GM19463 (cell line): ENCODE data around the gene ZBTB45.
"Not testable (repeated sequence)": the region's sequence is repeated elsewhere in the genome, so short reads cannot be mapped to it uniquely, and the experiment has no call there.

Source experiments
- ATAC-seq: cut with Tn5 transposase; IDR thresholded peaks from one replicate; pipeline ENCODE4 v1.9.1; 2021; ENCODE audit warnings: mild to moderate bottlenecking, moderate library complexity; ENCODE audit not compliant: unreplicated experiment

ZBTB45 gene

GRCh38 chr19:58513213-58513693, 6.4 kb downstream of the ZBTB45 start:
- no peak for ATAC-seq

DNA sequence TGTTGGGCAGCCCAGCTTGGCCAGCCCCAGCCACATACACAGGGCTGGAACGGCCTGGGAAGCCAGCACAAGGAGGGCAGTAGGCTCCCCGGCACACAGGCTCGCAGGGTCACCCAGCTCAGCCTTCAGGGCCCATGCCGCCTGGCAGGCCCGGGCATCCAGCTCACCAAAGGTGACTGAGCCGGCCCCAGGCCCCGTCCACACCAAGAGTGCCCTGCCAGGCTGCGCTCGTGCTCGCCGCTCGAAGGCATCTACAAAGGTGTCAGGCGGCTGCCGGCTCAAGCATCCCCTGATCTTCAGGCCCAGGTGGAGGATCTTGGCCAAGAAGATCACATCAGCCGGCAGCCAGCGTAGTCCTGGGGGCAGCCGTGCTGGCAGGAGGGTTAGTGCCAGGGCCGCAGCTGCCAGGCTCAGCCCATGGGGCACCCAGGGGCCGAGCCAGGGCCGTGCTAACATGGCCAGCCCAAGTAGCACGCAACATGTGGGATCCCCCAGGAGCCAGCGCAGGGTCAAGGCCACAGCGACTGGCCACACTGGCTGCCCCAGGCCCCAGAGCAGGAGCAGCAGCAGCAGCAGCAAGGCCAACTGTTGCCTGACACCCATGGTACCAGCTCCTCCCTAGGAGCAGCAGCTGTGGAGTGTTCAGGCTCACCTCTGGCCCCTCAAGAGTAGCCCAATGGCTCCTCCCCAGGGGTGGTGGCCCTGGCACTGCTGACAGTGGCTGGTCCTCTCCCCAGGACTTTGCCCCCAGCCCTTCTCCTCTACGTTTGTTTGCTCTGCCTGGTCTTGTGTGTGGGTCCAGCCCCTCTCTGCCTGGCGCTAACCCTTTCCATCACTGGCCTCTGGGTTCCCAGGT, 8.0 kb downstream of the ZBTB45 start, which contains the start of gene SLC27A5:
Gene SLC27A5, minus strand, starts transcription at position 640 of the 856 bp plus-strand sequence. Its CDS starts 37 bp downstream, at position 603.
- ATAC-seq: no peak

GRCh38 chr19:58510084-58510862, 9.3 kb downstream of the ZBTB45 start:
- no peak for ATAC-seq

GRCh38 chr19:58509731-58510083, 9.9 kb downstream of the ZBTB45 start:
- no peak for ATAC-seq

- not testable (repeated sequence) for ATAC-seq
Measured at GRCh38 chr19:58507602-58508223, 11.9 kb downstream of the ZBTB45 start.

DNA sequence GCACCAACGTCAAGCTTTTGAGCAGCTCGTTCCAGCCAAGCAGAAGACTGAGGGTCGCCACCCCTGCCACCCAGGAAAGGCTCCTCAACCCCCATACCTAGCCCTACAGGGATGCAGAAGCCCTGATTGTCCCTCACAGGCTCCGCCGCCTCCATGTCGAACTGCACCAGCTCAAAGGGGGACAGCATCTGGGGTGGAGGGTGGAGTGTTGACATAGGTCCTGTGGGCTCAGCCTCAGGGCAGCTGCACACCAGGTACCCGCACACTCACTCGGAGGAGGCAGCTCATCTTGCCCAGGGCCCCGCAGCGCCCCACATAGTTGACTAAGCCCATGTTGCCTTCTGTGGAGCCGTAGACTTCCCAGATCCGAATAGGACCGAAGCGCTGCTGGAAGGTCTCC, 19.4 kb downstream of the ZBTB45 start:
- ATAC-seq: no peak

DNA sequence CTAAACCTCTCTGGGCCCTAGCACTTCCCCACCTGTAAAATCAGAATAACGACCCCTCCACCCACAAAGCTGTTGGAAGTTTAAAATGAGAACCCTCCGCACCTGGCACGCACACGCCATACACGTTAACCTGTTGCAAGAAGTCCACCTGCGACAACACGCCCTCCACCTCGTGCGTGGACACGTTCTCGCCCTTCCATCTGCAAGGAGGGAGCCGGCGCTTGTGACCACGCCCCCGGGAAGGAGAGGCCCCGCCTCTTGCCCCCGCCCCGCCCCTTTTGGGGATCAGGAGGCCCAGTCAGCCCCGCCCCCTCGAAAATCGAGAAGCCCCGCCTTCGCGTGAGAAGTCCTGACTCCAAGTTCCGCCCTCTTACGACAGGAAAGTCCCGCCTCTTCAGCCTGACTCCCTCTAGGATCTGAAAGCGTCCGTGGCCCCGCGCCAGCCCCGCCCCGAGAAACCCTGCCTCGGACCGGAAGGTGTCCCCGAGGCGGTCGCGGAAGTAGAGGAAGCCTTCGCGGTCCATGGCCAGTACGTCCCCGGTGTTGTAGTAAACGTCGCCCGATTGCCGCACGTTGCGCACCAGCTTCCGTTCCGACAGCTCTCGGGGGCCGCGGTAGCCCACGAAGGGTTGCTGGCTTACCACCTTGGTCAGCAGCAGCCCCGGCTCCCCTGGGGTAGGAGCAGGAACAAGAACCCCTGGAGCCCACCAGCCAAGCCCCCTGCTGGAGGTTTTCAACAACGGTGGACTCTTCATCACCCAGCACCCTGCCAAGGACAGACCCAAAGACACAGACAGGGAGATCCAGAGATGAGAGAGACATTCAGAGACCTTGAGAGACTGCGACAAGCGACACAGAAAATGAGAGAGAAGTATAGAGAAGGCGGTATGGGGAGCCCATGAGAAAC, 20.3 kb downstream of the ZBTB45 start:
- peak; percentile 96 for ATAC-seq

DNA sequence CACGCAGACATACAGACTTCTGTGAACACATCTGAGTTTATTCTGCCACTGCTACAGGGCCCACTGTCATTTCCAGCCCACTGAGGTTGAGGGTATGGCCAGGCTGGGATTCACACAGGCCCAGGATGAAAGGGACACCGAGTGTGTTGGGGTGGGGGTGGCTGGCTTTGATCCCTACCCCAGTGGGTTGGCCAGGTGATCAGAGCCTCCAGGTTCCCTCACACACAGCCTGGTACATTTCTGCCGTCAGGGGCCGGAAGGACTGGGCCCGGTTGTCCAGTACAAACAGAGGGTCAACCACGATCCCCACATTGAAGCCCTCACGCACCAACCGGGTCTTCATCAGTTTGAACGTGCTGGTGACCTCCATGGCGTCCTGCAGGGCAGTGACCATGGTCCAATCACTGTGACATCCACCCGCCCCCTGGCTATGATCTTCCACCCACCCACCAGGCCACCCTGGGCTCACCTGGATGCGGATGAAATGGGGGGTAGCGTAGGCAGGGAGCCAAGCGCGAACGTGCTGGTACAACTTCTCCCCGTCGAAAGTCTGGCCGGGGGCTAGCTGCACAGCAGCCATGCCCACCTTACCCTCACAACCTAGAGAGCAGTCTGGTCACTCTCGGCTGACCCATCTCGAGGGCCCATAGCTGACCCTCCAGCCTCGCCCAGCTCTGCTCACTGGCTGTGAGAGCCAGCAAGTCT, 21.1 kb downstream of the ZBTB45 start:
- ATAC-seq: no peak

GRCh38 chr19:58497634-58498170, 21.9 kb downstream of the ZBTB45 start:
- ATAC-seq: no peak

GRCh38 chr19:58492265-58492664, 27.3 kb downstream of the ZBTB45 start:
- no peak for ATAC-seq

GRCh38 chr19:58491393-58491792, 28.2 kb downstream of the ZBTB45 start:
- ATAC-seq: no peak

GRCh38 chr19:58484349-58484748, 35.3 kb downstream of the ZBTB45 start:
- not testable (repeated sequence) for ATAC-seq

GRCh38 chr19:58483776-58484175, 35.8 kb downstream of the ZBTB45 start:
- ATAC-seq: no peak

GRCh38 chr19:58482372-58482771, 37.2 kb downstream of the ZBTB45 start:
- no peak for ATAC-seq

DNA sequence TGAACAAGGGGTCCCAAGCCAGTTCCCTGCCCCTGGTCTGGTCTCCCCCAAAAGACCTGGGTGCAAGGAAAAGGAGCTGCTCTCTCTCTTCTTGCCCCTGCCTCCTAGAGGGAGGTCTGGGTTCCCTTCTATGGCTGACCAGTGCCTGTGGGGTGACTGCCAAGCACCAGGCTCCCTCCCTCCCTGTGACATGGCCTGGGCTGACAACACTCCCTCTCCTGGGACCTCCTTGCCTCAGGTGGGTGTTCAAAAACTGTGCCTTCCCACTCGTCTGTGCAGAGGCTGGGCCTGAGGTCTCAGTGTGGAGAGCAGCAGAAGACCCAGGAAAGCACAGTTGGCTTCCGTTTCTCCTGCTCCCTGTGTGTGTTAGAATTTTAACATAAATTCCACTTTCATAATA, 38.8 kb downstream of the ZBTB45 start:
- ATAC-seq: no peak

DNA sequence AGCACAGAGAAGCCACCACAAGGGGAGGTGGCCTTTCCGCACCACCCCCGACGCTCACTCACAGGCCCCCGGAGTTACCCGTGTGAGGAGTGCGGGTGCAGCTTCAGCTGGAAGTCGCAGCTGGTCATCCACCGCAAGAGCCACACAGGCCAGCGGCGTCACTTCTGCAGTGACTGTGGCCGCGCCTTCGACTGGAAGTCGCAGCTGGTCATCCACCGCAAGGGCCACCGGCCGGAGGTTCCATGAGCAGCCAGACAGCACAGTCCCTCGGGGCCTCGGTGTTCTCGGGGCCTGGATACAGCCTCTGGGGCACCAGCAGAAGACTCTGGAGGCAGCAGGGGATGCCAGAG, 39.2 kb downstream of the ZBTB45 start:
- no peak for ATAC-seq

DNA sequence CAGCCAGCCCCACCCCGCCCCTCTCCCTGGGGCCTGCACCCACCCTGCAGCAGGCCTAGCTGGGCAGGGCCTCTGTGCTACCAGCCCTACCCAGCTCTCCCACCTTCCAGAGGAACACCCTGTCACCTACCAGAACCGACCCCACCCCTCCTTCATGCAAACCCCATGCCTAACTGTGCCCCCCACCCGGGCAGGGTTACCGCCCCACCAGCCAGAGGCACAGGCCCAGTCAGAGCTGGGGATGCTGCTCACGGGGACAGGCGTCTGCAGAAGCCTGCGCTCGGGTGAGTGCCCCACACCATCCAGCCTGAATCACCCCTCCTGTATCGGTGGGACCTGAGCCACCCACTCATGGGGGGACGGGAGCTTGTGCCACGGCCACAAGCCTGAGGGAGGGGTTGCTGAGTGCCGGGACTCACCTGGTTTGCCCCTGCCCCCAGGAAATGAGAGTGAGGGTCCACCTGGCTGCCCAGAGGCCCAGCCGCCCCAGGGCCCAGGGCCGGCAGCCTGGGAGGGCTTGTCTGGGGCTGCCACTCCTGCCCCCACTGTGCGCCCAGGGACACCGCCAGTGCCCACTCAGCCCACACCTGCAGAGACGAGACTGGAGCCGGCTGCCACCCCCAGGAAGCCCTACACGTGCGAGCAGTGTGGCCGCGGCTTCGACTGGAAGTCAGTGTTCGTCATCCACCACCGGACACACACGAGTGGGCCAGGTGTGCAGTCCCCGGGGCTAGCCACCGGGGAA, 39.7 kb downstream of the ZBTB45 start:
- no peak for ATAC-seq

GRCh38 chr19:58479303-58479702, 40.3 kb downstream of the ZBTB45 start:
- no peak for ATAC-seq

DNA sequence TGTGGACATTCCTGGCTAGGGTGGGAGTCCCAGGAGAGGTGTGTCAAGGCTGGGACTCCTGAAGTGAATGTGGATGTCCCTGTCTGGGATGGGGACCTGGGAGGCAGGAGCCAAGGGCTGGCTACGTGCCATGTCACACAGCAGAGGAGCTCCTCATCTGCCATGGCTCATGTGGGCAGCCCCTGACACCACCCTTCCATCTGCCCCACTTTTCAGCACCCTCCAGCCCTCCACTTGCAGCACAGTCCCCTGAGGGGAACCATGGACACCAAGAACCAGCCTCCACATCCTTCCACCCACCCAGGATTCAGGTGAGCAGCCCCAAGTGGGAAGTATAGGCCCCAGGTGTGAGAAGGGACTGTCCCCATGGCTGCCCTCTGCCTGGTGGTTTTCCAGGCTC, 41.7 kb downstream of the ZBTB45 start:
- no peak for ATAC-seq
